HepG2 (cell line): ENCODE data around the gene ZCCHC24. TPM values are rescaled to one million over a fixed set of nuclear protein-coding genes. Genes with fewer than 3 reads are reported as not detected.

Experiments
- ATAC-seq: fragments of 200-7000 bp; cut with Tn5 transposase; 3 replicates; pipeline ENCODE4 v1.9.1; 2020; ENCODE audit warnings: mild to moderate bottlenecking, moderate library complexity
- BruUV-seq: library from RNA; stranded (reverse); fragments of 400-500 nt; replicated peaks from 2 replicates; lab custom pipeline; 2021; lab: Mats Ljungman, UMichigan
- CTCF ChIA-PET: fragments of 300-600 bp; formaldehyde crosslinking; extraction: SDS; loops from one replicate; lab custom pipeline; 2021; ENCODE audit warnings: low total read pairs, inconsistent platforms, low intra/inter-chr PET ratio; lab: Yijun Ruan, JAX
- POLR2A ChIA-PET: fragments of 350-600 bp; sonication (Branson Sonifier 250); formaldehyde crosslinking; loops from one replicate; lab custom pipeline; 2020; ENCODE audit warnings: antibody characterized with exemption, inconsistent platforms; lab: Yijun Ruan, JAX
- DNase-seq: peaks from one replicate; pipeline ENCODE4 v3.0.0-alpha.2; 2015; ENCODE audit warnings: low spot score
- FAIRE-seq: peaks from 3 replicates; lab custom pipeline; 2011; peaks lifted over from hg19 to GRCh38; lab: Jason Lieb, UNC
- H2AFZ ChIP-seq: one replicate; pipeline ENCODE4 v1.6.1; 2011; ENCODE audit warnings: low read length, inconsistent platforms
- H3K27ac ChIP-seq: fragments of 300-600 bp; 3 replicates; pipeline ENCODE4 v1.8.0; 2011; ENCODE audit warnings: mixed run types, mild to moderate bottlenecking, mixed read lengths, low read length, inconsistent platforms; ENCODE audit not compliant: insufficient read depth; ENCODE audit errors: extremely low read length
- H3K27me3 ChIP-seq, 2 experiments: fragments of 200-600 bp in 1 of 2; 2 replicates in 1 of 2; 3 replicates in 1 of 2; pipeline versions ENCODE4 v1.6.0 to v1.8.0; 2011; ENCODE audit warnings: low read length in 2 of 2, mild to moderate bottlenecking in 2 of 2, moderate library complexity in 2 of 2, inconsistent platforms in 1 of 2; ENCODE audit not compliant: insufficient read depth in 2 of 2, control insufficient read depth in 1 of 2
- H3K36me3 ChIP-seq, 2 experiments: fragments of 200-600 bp in 1 of 2; replicated peaks in 1 of 2; 2 replicates in 1 of 2; 3 replicates in 1 of 2; pipeline versions ENCODE4 v1.5.1 to v1.8.0; 2011; ENCODE audit warnings: low read length in 2 of 2, inconsistent platforms in 1 of 2; ENCODE audit not compliant: insufficient read depth in 2 of 2, control insufficient read depth in 1 of 2
- H3K4me1 ChIP-seq: 2 replicates; pipeline ENCODE4 v1.5.1; 2012; ENCODE audit warnings: low read length, inconsistent platforms; ENCODE audit not compliant: insufficient read depth
- H3K4me2 ChIP-seq: 2 replicates; pipeline ENCODE4 v1.6.0; 2011; ENCODE audit warnings: low read depth, low read length, inconsistent platforms
- H3K4me3 ChIP-seq, 3 experiments: fragments of 200-600 bp in 1 of 3; sonication (generic), shearing (Covaris generic) in 1 of 3; replicated peaks in 1 of 3; 2 replicates each; pipeline ENCODE4 v1.5.1; 2011 to 2016; ENCODE audit warnings: low read length in 3 of 3, inconsistent platforms in 2 of 3, low read depth in 2 of 3, mild to moderate bottlenecking in 2 of 3, control low read depth in 1 of 3, mixed read lengths in 1 of 3; ENCODE audit not compliant: insufficient read depth in 1 of 3
- H3K79me2 ChIP-seq: one replicate; pipeline ENCODE4 v1.6.1; 2011; ENCODE audit warnings: low read length, inconsistent platforms; ENCODE audit not compliant: insufficient read depth
- H3K9ac ChIP-seq: 2 replicates; pipeline ENCODE4 v1.6.0; 2011; ENCODE audit warnings: mild to moderate bottlenecking, low read depth, low read length, inconsistent platforms; ENCODE audit not compliant: insufficient read depth
- H3K9me3 ChIP-seq: 2 replicates; pipeline ENCODE4 v1.5.1; 2012; ENCODE audit warnings: mild to moderate bottlenecking, low read length
- H4K20me1 ChIP-seq: 2 replicates; pipeline ENCODE4 v1.6.0; 2011; ENCODE audit warnings: inconsistent platforms, mild to moderate bottlenecking, low read length, moderate library complexity; ENCODE audit not compliant: insufficient read depth
- AKAP8 ChIP-seq: sonication (generic); formaldehyde crosslinking; IDR thresholded peaks from 2 replicates; pipeline ENCODE4 v1.5.1; 2020; ENCODE audit warnings: mild to moderate bottlenecking, missing genetic modification reagents
- CBFB ChIP-seq: sonication (generic); formaldehyde crosslinking; IDR thresholded peaks from 2 replicates; pipeline ENCODE4 v1.4.0; 2020; ENCODE audit warnings: missing genetic modification reagents
- JUNB ChIP-seq: sonication (generic); formaldehyde crosslinking; IDR thresholded peaks from 2 replicates; pipeline ENCODE4 v1.8.0; 2022; ENCODE audit warnings: missing genetic modification reagents, mild to moderate bottlenecking, borderline replicate concordance
- NONO ChIP-seq, 2 experiments: fragments of 450-650 bp in 1 of 2; sonication (generic) in 1 of 2; formaldehyde crosslinking in 1 of 2; IDR thresholded peaks in 1 of 2; conservative IDR thresholded peaks in 1 of 2; 2 replicates each; pipeline versions ENCODE4 v1.6.1 to v1.8.0; 2017 to 2022; ENCODE audit warnings: mild to moderate bottlenecking in 1 of 2, missing genetic modification reagents in 1 of 2, moderate library complexity in 1 of 2
- RBM39 ChIP-seq: fragments of 200-400 bp; formaldehyde crosslinking; IDR thresholded peaks from one replicate; pipeline ENCODE4 v1.6.1; 2018; ENCODE audit warnings: antibody characterized with exemption, mild to moderate bottlenecking, low read depth, low read length; ENCODE audit not compliant: poor library complexity, severe bottlenecking
- RORA ChIP-seq: sonication (generic); formaldehyde crosslinking; IDR thresholded peaks from 2 replicates; pipeline ENCODE4 v1.5.0; 2020; ENCODE audit warnings: mild to moderate bottlenecking, missing genetic modification reagents, moderate library complexity
- SAP130 ChIP-seq: IDR thresholded peaks from 2 replicates; pipeline ENCODE4 v1.6.1; 2016; ENCODE audit warnings: low read depth
- TBX2 ChIP-seq: sonication (generic); formaldehyde crosslinking; IDR thresholded peaks from 2 replicates; pipeline ENCODE4 v1.5.0; 2020; ENCODE audit warnings: missing genetic modification reagents, mild to moderate bottlenecking, borderline replicate concordance
- TGIF2 ChIP-seq: IDR thresholded peaks from 2 replicates; pipeline ENCODE4 v1.6.1; 2016; ENCODE audit warnings: control low read depth, missing compliant biosample characterization
- ZNF232 ChIP-seq: sonication (generic); formaldehyde crosslinking; IDR thresholded peaks from 2 replicates; pipeline ENCODE4 v1.4.0; 2020; ENCODE audit warnings: missing genetic modification reagents, borderline replicate concordance
- ZNF501 ChIP-seq: sonication (generic); formaldehyde crosslinking; IDR thresholded peaks from 2 replicates; pipeline ENCODE4 v1.5.1; 2020; ENCODE audit warnings: mild to moderate bottlenecking, moderate library complexity, missing genetic modification reagents
- ZNF883 ChIP-seq: sonication (generic); formaldehyde crosslinking; IDR thresholded peaks from 2 replicates; pipeline ENCODE4 v1.5.1; 2020; ENCODE audit warnings: mild to moderate bottlenecking, missing genetic modification reagents; ENCODE audit errors: not compliant biosample characterization
- WGBS: methylation state at CpG from one replicate; pipeline ENCODE4 v1.1.6; 2017; ENCODE audit warnings: low lambda C conversion rate; 5-methylcytosine and 5-hydroxymethylcytosine counted together
- in situ Hi-C: cut with HindIII; loops from 2 replicates; pipeline ENCODE4 v1.10.0; 2017; ENCODE audit warnings: low pct_unique_long_range_greater_than_20kb; ENCODE audit not compliant: extremely low pct_ligation_motif_present
- intact Hi-C: fragments of 100-400 bp; cut with micrococcal nuclease; formaldehyde crosslinking; loops from one replicate; pipeline ENCODE4 v1.10.0; 2022; ENCODE audit not compliant: unreplicated experiment
- polyA plus RNA-seq, 8 experiments: library from polyadenylated mRNA; depleted of rRNA in 3 of 8; stranded (reverse) in 7 of 8; unstranded in 1 of 8; fragments of >200 nt; fragmentation: Illumina TruSeq in 4 of 8; extraction: Trizol in 4 of 8; gene quantifications; 2 replicates each; pipeline versions ENCODE4 v1.2.1 to v1.2.3, GENCODE V29; 2011 to 2016; ENCODE audit warnings: low read depth in 4 of 8, missing spikeins in 1 of 8, mixed read lengths in 1 of 8; ENCODE audit not compliant: insufficient read depth in 1 of 8
- total RNA-seq, 5 experiments: library from RNA; depleted of rRNA; stranded (reverse); fragments of >200 nt; fragmentation: Illumina TruSeq; extraction: Trizol; gene quantifications; 2 replicates each; pipeline ENCODE4 v1.2.3, GENCODE V29; 2016; ENCODE audit warnings: low read depth in 1 of 5
- TF ChIP-seq, protein P1 (sequence below): sonication (generic); formaldehyde crosslinking; IDR thresholded peaks from 2 replicates; pipeline ENCODE4 v1.4.0; 2020; ENCODE audit warnings: mild to moderate bottlenecking, missing genetic modification reagents
- TF ChIP-seq, protein P2 (sequence below): IDR thresholded peaks from 2 replicates; pipeline ENCODE4 v1.6.1; 2016; ENCODE audit warnings: control low read depth
- TF ChIP-seq, protein P3 (sequence below): sonication (generic); formaldehyde crosslinking; IDR thresholded peaks from 2 replicates; pipeline ENCODE4 v1.9.0; 2022; ENCODE audit warnings: missing genetic modification reagents, mild to moderate bottlenecking, borderline replicate concordance
- TF ChIP-seq, protein P4 (sequence below): sonication (generic); formaldehyde crosslinking; IDR thresholded peaks from 2 replicates; pipeline ENCODE4 v1.4.0; 2020; ENCODE audit warnings: missing genetic modification reagents
- TF ChIP-seq, protein P5 (sequence below): sonication (generic); formaldehyde crosslinking; IDR thresholded peaks from 2 replicates; pipeline ENCODE4 v1.5.0; 2020; ENCODE audit warnings: mild to moderate bottlenecking, low read depth, missing genetic modification reagents, borderline replicate concordance

The ZCCHC24 gene
- total and polyA plus RNA-seq, 2 of the 13 experiments (the other 11 are each of a cell fraction or from before 2014, with no cell fraction given): 3.1 to 7.9 TPM

DNA sequence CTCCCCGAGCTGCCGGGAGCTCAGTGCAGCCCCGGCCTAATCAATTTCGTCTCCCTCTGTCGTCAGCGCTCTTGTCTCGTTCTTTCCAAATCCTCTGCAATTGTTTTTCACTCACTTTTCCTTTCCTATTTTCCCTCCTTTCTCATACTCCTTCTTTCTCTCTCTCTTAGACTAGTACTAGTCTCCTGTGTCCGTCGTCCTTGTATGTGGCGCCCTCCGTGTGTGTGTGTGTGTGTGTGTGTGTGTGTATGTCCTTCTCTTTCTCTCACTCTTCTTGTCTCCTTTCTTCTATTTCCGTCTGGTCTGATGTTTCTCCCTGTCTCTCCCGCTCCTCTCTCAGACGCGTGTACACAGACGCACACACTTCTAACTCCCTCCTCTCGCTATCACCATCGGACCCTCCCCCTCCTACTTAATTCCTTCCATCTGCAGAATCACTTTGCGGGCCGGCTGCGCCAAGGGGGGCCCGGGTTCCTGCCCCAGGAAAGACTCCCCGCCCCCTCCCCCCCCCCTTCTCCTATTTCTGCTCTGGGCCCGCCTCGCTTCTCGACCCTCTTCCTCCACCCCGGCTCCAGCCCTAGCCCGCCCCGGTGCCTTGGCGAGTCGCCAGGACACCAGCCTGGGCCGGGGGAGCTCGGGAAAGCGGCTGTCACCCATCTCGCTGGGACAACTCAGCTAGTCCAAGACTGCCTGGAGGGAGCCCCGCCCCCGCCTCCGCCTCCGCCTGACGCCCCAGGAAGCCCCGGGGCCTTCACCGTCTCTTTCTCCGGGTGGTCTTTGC, 743 bp upstream of the ZCCHC24 start:
- WGBS: 4% methylated on average over 43 of the region's 43 CpGs
- Histone ChIP-seq H3K27me3 (peaks cover 2 to 21% of the 10 kb centered on the region in 2 experiments; a peak in 4 of 5 replicates), H3K36me3 (no peaks in the 10 kb centered on the region), H3K9ac (no peak overlapping the region), H2AFZ (no peak overlapping the region), H3K4me1 (peaks cover 54% of the 10 kb centered on the region), H3K4me2 (peak overlapping the region; percentile 89), H4K20me1 (no peaks in the 10 kb centered on the region), H3K9me3 (no peaks in the 10 kb centered on the region), H3K79me2 (no peaks in the 10 kb centered on the region), H3K4me3 (peak overlapping the region; percentile 47 to 77 (median 53)), H3K27ac (no peak overlapping the region)
- in situ Hi-C loops (no loop called here), intact Hi-C loops (loop anchor here (1.0 to 5.0 kb wide), 3 partner anchors 9 to 44 kb away; no protein-coding TSS in a partner anchor)
- no TSS peak for BruUV-seq
- CTCF ChIA-PET: no interaction called here
- DNase-seq: no peak
- POLR2A ChIA-PET: interaction anchor here (2.1 to 2.4 kb wide), 3 partner anchors 15 to 67 kb away, joined by 10 to 18 read pairs (median 10); no protein-coding TSS in a partner anchor
- ATAC-seq: peak; percentile 7; the same call in 2 of the 3 replicates
- no peak for FAIRE-seq
- TF ChIP-seq TBX2 (CRISPR knock-in tag) (no peak), NONO (IDR thresholded peaks at IDR 0.05) (no peak), NONO (CRISPR knock-in tag; conservative IDR thresholded peaks at IDR 0.05) (no peak), TGIF2 (CRISPR knock-in tag) (no peak), ZNF501 (no peak), RBM39 (no peak), AKAP8 (CRISPR knock-in tag) (no peak), JUNB (CRISPR knock-in tag) (no peak), ZNF883 (no peak), ZNF232 (no peak), SAP130 (CRISPR knock-in tag) (peak; percentile 37), RORA (CRISPR knock-in tag) (no peak), CBFB (CRISPR knock-in tag) (no peak)
- TF ChIP-seq, protein P1, sequence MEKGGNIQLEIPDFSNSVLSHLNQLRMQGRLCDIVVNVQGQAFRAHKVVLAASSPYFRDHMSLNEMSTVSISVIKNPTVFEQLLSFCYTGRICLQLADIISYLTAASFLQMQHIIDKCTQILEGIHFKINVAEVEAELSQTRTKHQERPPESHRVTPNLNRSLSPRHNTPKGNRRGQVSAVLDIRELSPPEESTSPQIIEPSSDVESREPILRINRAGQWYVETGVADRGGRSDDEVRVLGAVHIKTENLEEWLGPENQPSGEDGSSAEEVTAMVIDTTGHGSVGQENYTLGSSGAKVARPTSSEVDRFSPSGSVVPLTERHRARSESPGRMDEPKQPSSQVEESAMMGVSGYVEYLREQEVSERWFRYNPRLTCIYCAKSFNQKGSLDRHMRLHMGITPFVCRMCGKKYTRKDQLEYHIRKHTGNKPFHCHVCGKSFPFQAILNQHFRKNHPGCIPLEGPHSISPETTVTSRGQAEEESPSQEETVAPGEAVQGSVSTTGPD: no peak
- TF ChIP-seq, protein P2, sequence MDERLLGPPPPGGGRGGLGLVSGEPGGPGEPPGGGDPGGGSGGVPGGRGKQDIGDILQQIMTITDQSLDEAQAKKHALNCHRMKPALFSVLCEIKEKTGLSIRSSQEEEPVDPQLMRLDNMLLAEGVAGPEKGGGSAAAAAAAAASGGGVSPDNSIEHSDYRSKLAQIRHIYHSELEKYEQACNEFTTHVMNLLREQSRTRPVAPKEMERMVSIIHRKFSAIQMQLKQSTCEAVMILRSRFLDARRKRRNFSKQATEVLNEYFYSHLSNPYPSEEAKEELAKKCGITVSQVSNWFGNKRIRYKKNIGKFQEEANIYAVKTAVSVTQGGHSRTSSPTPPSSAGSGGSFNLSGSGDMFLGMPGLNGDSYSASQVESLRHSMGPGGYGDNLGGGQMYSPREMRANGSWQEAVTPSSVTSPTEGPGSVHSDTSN (CRISPR knock-in tag): no peak
- TF ChIP-seq, protein P3, sequence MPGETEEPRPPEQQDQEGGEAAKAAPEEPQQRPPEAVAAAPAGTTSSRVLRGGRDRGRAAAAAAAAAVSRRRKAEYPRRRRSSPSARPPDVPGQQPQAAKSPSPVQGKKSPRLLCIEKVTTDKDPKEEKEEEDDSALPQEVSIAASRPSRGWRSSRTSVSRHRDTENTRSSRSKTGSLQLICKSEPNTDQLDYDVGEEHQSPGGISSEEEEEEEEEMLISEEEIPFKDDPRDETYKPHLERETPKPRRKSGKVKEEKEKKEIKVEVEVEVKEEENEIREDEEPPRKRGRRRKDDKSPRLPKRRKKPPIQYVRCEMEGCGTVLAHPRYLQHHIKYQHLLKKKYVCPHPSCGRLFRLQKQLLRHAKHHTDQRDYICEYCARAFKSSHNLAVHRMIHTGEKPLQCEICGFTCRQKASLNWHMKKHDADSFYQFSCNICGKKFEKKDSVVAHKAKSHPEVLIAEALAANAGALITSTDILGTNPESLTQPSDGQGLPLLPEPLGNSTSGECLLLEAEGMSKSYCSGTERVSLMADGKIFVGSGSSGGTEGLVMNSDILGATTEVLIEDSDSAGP (CRISPR knock-in tag): peak; percentile 15; the same call in 1 of the 2 replicates
- TF ChIP-seq, protein P4, sequence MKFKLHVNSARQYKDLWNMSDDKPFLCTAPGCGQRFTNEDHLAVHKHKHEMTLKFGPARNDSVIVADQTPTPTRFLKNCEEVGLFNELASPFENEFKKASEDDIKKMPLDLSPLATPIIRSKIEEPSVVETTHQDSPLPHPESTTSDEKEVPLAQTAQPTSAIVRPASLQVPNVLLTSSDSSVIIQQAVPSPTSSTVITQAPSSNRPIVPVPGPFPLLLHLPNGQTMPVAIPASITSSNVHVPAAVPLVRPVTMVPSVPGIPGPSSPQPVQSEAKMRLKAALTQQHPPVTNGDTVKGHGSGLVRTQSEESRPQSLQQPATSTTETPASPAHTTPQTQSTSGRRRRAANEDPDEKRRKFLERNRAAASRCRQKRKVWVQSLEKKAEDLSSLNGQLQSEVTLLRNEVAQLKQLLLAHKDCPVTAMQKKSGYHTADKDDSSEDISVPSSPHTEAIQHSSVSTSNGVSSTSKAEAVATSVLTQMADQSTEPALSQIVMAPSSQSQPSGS: no peak
- TF ChIP-seq, protein P5, sequence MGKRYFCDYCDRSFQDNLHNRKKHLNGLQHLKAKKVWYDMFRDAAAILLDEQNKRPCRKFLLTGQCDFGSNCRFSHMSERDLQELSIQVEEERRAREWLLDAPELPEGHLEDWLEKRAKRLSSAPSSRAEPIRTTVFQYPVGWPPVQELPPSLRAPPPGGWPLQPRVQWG (CRISPR knock-in tag): no peak
